Activated naive CD8-positive, alpha-beta T cell treated with anti-CD3 and anti-CD28 coated beads, Interleukin-2, amount 50 U/mL, for 16 hours (primary cell): ENCODE data around the gene OXSR1.
"Not testable (repeated sequence)": the region's sequence is repeated elsewhere in the genome, so short reads cannot be mapped to it uniquely, and the experiment has no call there.

Experiments used
- DNase-seq: peaks from one replicate; pipeline ENCODE4 v3.0.0-alpha.2; 2020; ENCODE audit warnings: low read depth, low spot score

OXSR1 gene

GRCh38 chr3:38165722-38166387, 518 bp downstream of the OXSR1 start:
- DNase-seq: no peak

DNA sequence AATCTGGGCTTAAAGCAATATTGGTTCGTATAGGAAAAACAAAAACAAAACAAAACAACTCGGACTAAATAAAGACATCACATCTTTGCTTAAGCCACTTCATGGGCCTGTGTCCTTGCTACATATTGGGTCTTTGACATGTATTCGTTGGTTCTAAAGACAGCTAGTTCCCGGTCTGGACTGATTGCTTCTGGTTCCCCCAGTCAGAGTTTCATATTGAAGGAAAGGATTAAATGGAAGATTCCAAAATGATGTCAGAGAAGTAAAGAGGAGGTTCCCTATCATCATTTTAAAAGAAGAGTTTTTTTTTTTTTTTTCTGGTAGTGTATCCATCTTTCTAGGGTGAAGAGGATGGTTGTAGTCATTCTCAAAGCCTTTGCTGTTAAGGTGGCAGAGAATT, 2.3 kb downstream of the OXSR1 start:
- DNase-seq: no peak

GRCh38 chr3:38168151-38169026, 3.1 kb downstream of the OXSR1 start:
- DNase-seq: no peak

GRCh38 chr3:38169027-38169317, 3.6 kb downstream of the OXSR1 start:
- no peak for DNase-seq

DNA sequence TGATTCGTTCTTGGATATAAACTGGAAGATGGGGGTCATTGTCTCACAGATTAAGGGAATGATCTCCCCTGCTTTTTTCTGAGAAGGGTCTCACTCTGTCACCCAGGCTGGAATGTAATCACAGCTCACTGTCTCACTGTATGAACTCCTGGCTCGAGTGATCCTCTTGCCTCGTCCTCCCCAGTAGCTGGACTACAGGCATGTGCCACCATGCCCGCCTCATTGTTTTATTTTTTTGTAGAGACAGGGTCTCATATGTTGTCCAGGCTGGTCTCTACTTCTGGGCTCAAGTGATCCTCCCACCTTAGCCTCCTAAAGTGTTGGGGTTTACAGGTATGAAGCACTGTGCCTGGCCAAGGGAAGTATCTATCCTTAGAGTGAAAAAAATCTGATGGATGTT, 5.4 kb downstream of the OXSR1 start:
- no peak for DNase-seq

- no peak for DNase-seq
Measured at GRCh38 chr3:38171622-38172021, 6.3 kb downstream of the OXSR1 start.

GRCh38 chr3:38173834-38174418, 8.6 kb downstream of the OXSR1 start:
- DNase-seq: no peak

- DNase-seq: no peak
Measured at GRCh38 chr3:38177181-38177580, 11.8 kb downstream of the OXSR1 start.

DNA sequence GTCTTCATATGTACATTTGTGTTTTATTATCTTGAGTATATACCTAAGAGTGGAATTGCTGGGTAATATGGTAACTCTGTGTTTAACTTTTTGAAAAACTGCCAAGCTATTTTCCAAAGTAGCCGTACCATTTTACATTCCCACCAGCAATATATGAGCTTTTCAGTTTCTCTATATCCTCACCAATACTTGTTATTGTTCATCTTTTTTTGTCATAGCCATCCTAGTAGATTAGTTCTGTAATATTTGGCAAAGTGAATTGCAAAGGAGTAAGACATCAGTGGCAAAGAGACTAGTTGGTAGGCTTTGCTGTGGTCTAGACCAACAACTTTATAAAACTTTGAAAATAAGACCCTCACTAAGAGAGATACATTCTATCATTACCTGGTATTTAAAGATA, 21.4 kb downstream of the OXSR1 start:
- DNase-seq: no peak

- no peak for DNase-seq
Measured at GRCh38 chr3:38190481-38190881, 25.1 kb downstream of the OXSR1 start.

- not testable (repeated sequence) for DNase-seq
Measured at GRCh38 chr3:38202931-38203330, 37.6 kb downstream of the OXSR1 start.

GRCh38 chr3:38203690-38204089, 38.4 kb downstream of the OXSR1 start:
- no peak for DNase-seq

GRCh38 chr3:38204599-38205471, 39.5 kb downstream of the OXSR1 start:
- no peak for DNase-seq

- no peak for DNase-seq
Measured at GRCh38 chr3:38205472-38205805, 40.1 kb downstream of the OXSR1 start.

GRCh38 chr3:38207254-38208003, 42.1 kb downstream of the OXSR1 start:
- no peak for DNase-seq

DNA sequence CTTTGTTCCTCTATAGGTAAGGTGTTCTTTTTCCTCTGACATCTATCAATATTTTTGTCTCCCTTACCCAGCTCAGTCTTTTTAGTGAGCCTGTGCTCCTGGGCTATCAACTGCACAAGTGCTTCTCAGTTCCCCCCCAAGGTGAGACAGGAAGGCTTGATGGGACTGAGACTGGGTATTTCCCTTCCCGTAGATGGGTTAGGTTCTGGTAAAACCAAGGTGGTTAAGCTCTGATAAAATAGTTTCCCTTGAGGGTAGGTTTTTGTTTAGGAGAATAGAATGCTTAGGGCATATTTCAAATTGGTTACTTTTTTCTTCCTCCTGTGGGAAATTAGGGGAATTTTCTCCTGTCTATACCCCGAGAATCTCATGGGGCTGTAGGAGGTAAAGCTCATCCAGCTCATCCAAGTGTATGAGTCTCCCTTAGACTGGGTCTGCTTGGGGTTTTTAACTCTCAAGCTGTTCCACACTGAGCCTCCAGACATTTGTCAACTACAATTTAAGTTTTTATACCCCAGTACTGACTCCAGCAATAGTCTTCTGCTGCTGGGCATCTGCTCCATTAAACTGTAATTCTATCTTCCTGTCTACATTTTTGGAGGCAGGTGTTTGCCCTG, 44.9 kb downstream of the OXSR1 start:
- no peak for DNase-seq

DNA sequence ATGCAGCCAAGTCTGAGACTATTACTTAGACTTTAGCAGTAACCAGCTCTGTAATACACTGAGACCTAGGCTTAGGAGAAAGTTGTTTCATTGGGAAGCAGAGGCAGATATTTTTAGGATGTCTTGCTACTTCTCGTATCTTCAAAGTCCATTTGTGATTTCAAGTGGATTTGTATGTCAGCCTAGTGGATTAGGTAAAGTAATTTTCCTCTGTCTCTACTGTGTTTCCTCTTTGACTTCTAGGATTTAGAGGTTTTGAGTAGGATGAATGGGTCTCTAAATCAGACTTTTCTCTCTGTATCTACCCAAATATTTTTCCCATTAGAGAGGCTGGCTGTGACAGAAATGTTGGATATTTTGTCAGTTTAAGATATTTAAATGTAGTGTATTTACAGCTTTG, 46.8 kb downstream of the OXSR1 start:
- no peak for DNase-seq

DNA sequence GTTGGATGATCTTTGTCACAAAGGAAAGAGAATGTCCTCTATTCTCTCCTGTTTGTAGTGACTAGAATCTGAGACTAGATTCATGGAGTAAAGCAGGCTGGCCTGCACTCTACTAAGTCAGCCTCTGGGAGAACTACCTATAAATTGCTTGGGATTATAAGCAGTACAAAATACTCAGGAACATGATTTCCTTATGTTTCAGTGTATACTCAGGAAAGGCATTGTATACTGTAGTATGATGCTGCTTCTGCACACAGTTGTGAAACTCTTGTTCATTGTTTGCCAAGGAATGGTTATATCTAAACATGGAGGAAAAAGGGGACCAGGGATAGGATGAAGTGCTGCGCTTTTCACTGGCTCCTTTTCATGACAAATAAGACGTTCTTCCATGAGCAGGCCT, 49.2 kb downstream of the OXSR1 start:
- DNase-seq: no peak

DNA sequence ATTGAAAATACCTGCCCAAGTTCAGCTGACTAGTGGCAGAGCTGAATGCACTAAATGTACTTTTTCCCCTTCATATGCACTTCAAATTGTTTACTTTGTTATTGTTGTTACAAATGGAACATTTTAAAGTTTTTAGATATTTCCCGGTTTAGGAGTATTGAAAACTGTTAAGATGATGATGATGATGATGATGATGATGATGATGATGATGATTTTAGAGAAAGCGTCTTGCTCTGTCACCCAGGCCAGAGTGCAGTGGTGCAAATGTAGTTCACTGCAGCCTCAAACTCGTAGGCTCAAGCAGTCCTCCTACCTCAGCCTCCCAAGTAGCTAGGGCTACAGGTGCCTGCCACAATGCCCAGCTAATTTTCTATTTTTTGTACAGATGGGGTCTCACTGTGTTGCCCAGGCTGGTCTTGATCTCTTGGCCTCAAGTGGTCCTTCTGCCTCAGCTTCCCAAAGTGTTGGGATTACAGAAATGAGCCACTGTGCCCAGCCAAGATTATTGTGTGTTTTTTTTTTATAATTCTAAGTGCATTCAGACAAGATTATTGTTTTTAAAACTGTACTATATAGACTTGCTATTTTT, 54.4 kb downstream of the OXSR1 start:
- no peak for DNase-seq

- DNase-seq: no peak
Measured at GRCh38 chr3:38221005-38221404, 55.7 kb downstream of the OXSR1 start.
